ENCODE data around the gene FAM3A. TPM values are rescaled to one million over a fixed set of nuclear protein-coding genes. Genes with fewer than 3 reads are reported as not detected.

The FAM3A gene
- polyA plus RNA-seq, 1 donor from 2014 or later: 23.6 TPM

DNA sequence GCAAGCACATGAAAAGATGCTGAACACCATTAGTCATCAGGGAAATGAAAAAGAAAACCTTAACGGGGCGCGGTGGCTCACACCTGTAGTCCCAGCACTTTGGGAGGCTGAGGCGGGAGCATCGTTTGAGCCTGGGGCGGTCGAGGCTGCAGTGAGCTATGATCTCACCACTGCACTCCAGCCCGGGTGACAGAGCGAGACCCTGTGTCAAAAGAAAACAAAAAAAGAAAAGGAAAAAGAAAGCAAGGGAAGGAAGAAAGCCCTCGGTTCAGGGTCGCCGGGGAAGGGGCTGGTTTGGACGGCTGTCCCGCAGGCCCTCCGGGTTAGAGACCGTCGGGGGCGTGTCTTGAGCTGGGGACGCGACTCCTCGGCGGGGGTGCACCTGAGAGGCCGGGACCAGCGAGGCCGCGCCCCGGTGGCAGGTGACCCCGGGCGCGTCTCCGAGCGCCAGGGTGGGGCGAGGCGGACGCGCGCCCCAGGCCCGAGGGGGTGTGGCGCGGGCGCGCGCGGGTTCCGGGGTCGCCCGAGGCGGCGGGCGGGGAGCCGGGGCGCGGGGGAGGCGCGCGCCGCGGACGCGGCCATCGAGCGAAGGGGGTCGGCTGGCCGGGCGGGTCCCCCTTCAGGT is 58.4 kb downstream of the FAM3A start:
- Mint-ChIP-seq H3K4me1 (peaks cover 0 to 7% (median 6%) of the 10 kb centered on the region in 3 donors), H3K36me3 (peaks cover 4% of the 10 kb centered on the region), H3K27me3 (peaks cover 3% of the 10 kb centered on the region), H3K9me3 (no peaks in the 10 kb centered on the region), H3K27ac (peak overlapping the region in 2 of 3 donors; percentile 77 to 95), H3K4me3 (peak overlapping the region; percentile 91 to 97 (median 94))

Other genes with a start within 250 kb of the FAM3A start
- not detected for gene TEX28, start 221.1 kb downstream of the FAM3A start, polyA plus RNA-seq
- gene TKTL1, start 220.4 kb downstream of the FAM3A start, polyA plus RNA-seq: 5.5 TPM
- 396 TPM for gene FLNA, start 141.6 kb downstream of the FAM3A start, polyA plus RNA-seq
- gene EMD, start 136.9 kb downstream of the FAM3A start, polyA plus RNA-seq: 32.4 TPM
- 5,716 TPM for gene RPL10, start 117.9 kb downstream of the FAM3A start, polyA plus RNA-seq
- gene DNASE1L1, start 107.0 kb downstream of the FAM3A start, polyA plus RNA-seq: 29.4 TPM
- gene TAFAZZIN, start 104.7 kb downstream of the FAM3A start, polyA plus RNA-seq: 51.3 TPM
- 93.9 TPM for gene ATP6AP1, start 87.6 kb downstream of the FAM3A start, polyA plus RNA-seq
- 38.1 TPM for gene GDI1, start 79.1 kb downstream of the FAM3A start, polyA plus RNA-seq
- gene FAM50A, start 72.1 kb downstream of the FAM3A start, polyA plus RNA-seq: 31.3 TPM
- 2.7 TPM for gene PLXNA3, start 58.0 kb downstream of the FAM3A start, polyA plus RNA-seq
- 51.7 TPM for gene LAGE3, start 37.0 kb downstream of the FAM3A start, polyA plus RNA-seq
- gene UBL4A, start 29.6 kb downstream of the FAM3A start, polyA plus RNA-seq: 41.4 TPM
- 54.9 TPM for gene SLC10A3, start 25.6 kb downstream of the FAM3A start, polyA plus RNA-seq
- gene G6PD, start 30.6 kb upstream of the FAM3A start, polyA plus RNA-seq: 4.8 TPM
- gene IKBKG, start 31.4 kb upstream of the FAM3A start, polyA plus RNA-seq: 37.3 TPM
- not detected for gene CTAG1A, start 68.9 kb upstream of the FAM3A start, polyA plus RNA-seq
- not detected for gene CTAG1B, start 103.0 kb upstream of the FAM3A start, polyA plus RNA-seq
- gene CTAG2, start 137.3 kb upstream of the FAM3A start, polyA plus RNA-seq: not detected
- 3.0 TPM for gene GAB3, start 234.8 kb upstream of the FAM3A start, polyA plus RNA-seq
- 34.4 TPM for gene DKC1, start 246.6 kb upstream of the FAM3A start, polyA plus RNA-seq

Measured in IgD-negative memory B cell (primary cell).